K562 (cell line): ENCODE data around the gene WIPF1. TPM values are rescaled to one million over a fixed set of nuclear protein-coding genes. Genes with fewer than 3 reads are reported as not detected.

Source experiments
- ATAC-seq: fragments of 200-7000 bp; cut with Tn5 transposase; 3 replicates; pipeline ENCODE4 v1.9.1; 2020; ENCODE audit warnings: moderate library complexity
- BruUV-seq: library from RNA; stranded (reverse); fragments of 400-500 nt; replicated peaks from 2 replicates; lab custom pipeline; 2021; lab: Mats Ljungman, UMichigan
- CTCF ChIA-PET: fragments of 300-600 bp; formaldehyde crosslinking; extraction: SDS; loops from one replicate; lab custom pipeline; 2021; ENCODE audit warnings: low intra/inter-chr PET ratio; lab: Yijun Ruan, JAX
- POLR2A ChIA-PET: fragments of 300-600, 350-650 bp; sonication (Branson Sonifier 250); formaldehyde crosslinking; extraction: SDS; loops from one replicate; lab custom pipeline; 2021; ENCODE audit warnings: antibody characterized with exemption, inconsistent platforms; lab: Yijun Ruan, JAX
- DNase-seq, 4 experiments: peaks; one replicate each; pipeline versions ENCODE4 v3.0.0 to v3.0.0-alpha.2; 2011 to 2018; ENCODE audit warnings: low spot score in 3 of 4, mixed read lengths in 3 of 4; ENCODE audit errors: extremely low read depth in 1 of 4
- FAIRE-seq: peaks from 2 replicates; lab custom pipeline; 2011; peaks lifted over from hg19 to GRCh38; lab: Jason Lieb, UNC
- H2AFZ ChIP-seq: 2 replicates; pipeline ENCODE4 v1.6.0; 2011; ENCODE audit warnings: low read depth, low read length, control low read depth, inconsistent platforms
- H3K27ac ChIP-seq: fragments of 200-600 bp; 3 replicates; pipeline ENCODE4 v1.8.0; 2011; ENCODE audit warnings: low read depth, mild to moderate bottlenecking, control low read depth, inconsistent platforms, low read length, moderate library complexity, mixed read lengths; ENCODE audit errors: extremely low read depth
- H3K27me3 ChIP-seq, 2 experiments: fragments of 300-600 bp in 1 of 2; 2 replicates in 1 of 2; 3 replicates in 1 of 2; pipeline versions ENCODE4 v1.6.0 to v1.8.0; 2011; ENCODE audit warnings: inconsistent platforms in 2 of 2, low read length in 2 of 2, mild to moderate bottlenecking in 1 of 2, mixed read lengths in 1 of 2, moderate library complexity in 1 of 2; ENCODE audit not compliant: control insufficient read depth in 2 of 2, insufficient read depth in 2 of 2
- H3K36me3 ChIP-seq: fragments of 300-600 bp; 3 replicates; pipeline ENCODE4 v1.8.0; 2011; ENCODE audit warnings: mild to moderate bottlenecking, low read length, inconsistent platforms; ENCODE audit not compliant: control insufficient read depth, insufficient read depth
- H3K4me1 ChIP-seq, 2 experiments: fragments of 200-600 bp in 1 of 2; replicated peaks in 1 of 2; 2 replicates in 1 of 2; 3 replicates in 1 of 2; pipeline versions ENCODE4 v1.5.1 to v1.8.0; 2011; ENCODE audit warnings: inconsistent platforms in 2 of 2, low read length in 2 of 2, mild to moderate bottlenecking in 1 of 2, mixed read lengths in 1 of 2, moderate library complexity in 1 of 2; ENCODE audit not compliant: control insufficient read depth in 2 of 2, insufficient read depth in 2 of 2
- H3K4me2 ChIP-seq: 2 replicates; pipeline ENCODE4 v1.6.1; 2011; ENCODE audit warnings: low read length, control low read depth, inconsistent platforms, mixed read lengths; ENCODE audit not compliant: insufficient read depth
- H3K4me3 ChIP-seq: fragments of 200-600 bp; sonication (generic), shearing (Covaris generic); 2 replicates; pipeline ENCODE4 v1.5.1; 2016; ENCODE audit warnings: control low read depth, inconsistent platforms
- H3K79me2 ChIP-seq: fragments of 200-600 bp; 3 replicates; pipeline ENCODE4 v1.8.0; 2011; ENCODE audit warnings: low read length, inconsistent platforms; ENCODE audit not compliant: control insufficient read depth, insufficient read depth
- H3K9ac ChIP-seq, 2 experiments: 2 replicates each; pipeline versions ENCODE4 v1.6.0 to v1.6.1; 2011; ENCODE audit warnings: low read depth in 2 of 2, low read length in 2 of 2, control low read depth in 1 of 2, inconsistent platforms in 1 of 2, mild to moderate bottlenecking in 1 of 2, mixed read lengths in 1 of 2; ENCODE audit not compliant: insufficient read depth in 1 of 2
- H3K9me1 ChIP-seq: one replicate; pipeline ENCODE4 v1.6.0; 2011; ENCODE audit warnings: inconsistent platforms, mild to moderate bottlenecking, low read length, moderate library complexity; ENCODE audit not compliant: control insufficient read depth, insufficient read depth
- H3K9me3 ChIP-seq: replicated peaks from 2 replicates; pipeline ENCODE4 v1.5.1; 2011; ENCODE audit warnings: low read depth, low read length, inconsistent platforms; ENCODE audit not compliant: control insufficient read depth, insufficient read depth
- H4K20me1 ChIP-seq: replicated peaks from 2 replicates; pipeline ENCODE4 v1.6.1; 2011; ENCODE audit warnings: low read length, inconsistent platforms, mixed read lengths; ENCODE audit not compliant: control insufficient read depth, insufficient read depth
- NFIC ChIP-seq: fragments of 450-650 bp; IDR thresholded peaks from 2 replicates; pipeline ENCODE4 v1.6.1; 2017; ENCODE audit warnings: mild to moderate bottlenecking, inconsistent platforms
- POLR2B ChIP-seq: fragments of 450-650 bp; IDR thresholded peaks from 2 replicates; pipeline ENCODE4 v1.6.1; 2018; ENCODE audit warnings: low read depth; ENCODE audit not compliant: partially characterized antibody
- ZNF707 ChIP-seq: fragments of 250-450 bp; sonication (Bioruptor Pico); conservative IDR thresholded peaks from 2 replicates; pipeline ENCODE4 v1.8.0; 2022; ENCODE audit warnings: inconsistent platforms, mild to moderate bottlenecking, moderate library complexity
- WGBS: fragments of 100-300 bp; shearing (Covaris generic); methylation state at CpG from one replicate; pipeline ENCODE4 v1.1.6; 2016; ENCODE audit warnings: low coverage, mixed read lengths; ENCODE audit not compliant: insufficient coverage; ENCODE audit errors: missing lambda C conversion rate; 5-methylcytosine and 5-hydroxymethylcytosine counted together
- in situ Hi-C: fragments of 300-500 bp; cut with MboI; formaldehyde crosslinking; loops from 4 replicates; pipeline ENCODE4 v1.15.0; 2018; ENCODE audit warnings: inconsistent platforms, mixed read lengths
- intact Hi-C: fragments of 100-400 bp; cut with micrococcal nuclease; formaldehyde crosslinking; loops from 2 replicates; pipeline ENCODE4 v1.14.2; 2022
- polyA plus RNA-seq, 8 experiments: library from polyadenylated mRNA; depleted of rRNA in 4 of 8; stranded (reverse) in 5 of 8; unstranded in 3 of 8; fragments of >200 nt; fragmentation: Nextera tagmentation in 2 of 8; fragmentation: Illumina TruSeq in 1 of 8; extraction: Ambion mirVana in 2 of 8; extraction: Trizol in 1 of 8; gene quantifications; 2 replicates each; pipeline versions ENCODE4 v1.2.1 to v1.2.3, GENCODE V29; 2011 to 2014; ENCODE audit warnings: inconsistent platforms in 1 of 8, missing spikeins in 1 of 8
- total RNA-seq, 7 experiments: library from RNA; depleted of rRNA in 6 of 7; stranded (reverse); fragments of >200 nt in 6 of 7; fragmentation: Illumina TruSeq in 2 of 7; extraction: Trizol in 2 of 7; gene quantifications; 2 replicates each; pipeline versions ENCODE4 v1.2.1 to v1.2.3, GENCODE V29; 2011 to 2021; ENCODE audit warnings: low replicate concordance in 1 of 7

WIPF1 gene
- total and polyA plus RNA-seq, 9 of the 15 experiments (the other 6 are each of a cell fraction or from before 2014, with no cell fraction given): 0.54 to 4.9 (median 2.4) TPM

DNA sequence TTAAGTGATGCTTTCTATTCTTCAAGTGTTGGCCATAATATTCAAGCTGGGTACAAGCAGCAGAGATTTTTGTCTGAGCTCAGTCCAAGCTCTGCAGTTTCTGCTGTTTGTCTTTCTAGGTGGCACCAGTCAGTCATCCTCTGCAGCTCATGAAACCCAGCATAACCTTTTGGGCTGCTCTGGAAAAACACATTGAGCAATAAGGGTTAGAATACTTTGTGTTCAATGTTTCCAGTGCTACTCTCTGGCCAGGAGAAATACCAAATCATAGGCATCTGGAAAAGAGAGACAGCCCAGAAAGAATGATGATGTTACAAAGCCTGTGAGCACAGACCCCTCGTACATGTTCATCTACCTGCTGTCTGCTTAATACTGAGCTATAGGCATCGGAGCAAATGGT lies 19.5 kb upstream of the WIPF1 start:
- intact Hi-C loops: no loop called here
- CTCF ChIA-PET: no interaction called here
- Histone ChIP-seq H3K4me1 (no peaks in the 10 kb centered on the region; a peak in 1 of 5 replicates), H3K9me1 (peaks cover 2% of the 10 kb centered on the region), H3K4me2 (no peak overlapping the region), H3K9ac (no peak overlapping the region), H3K36me3 (no peaks in the 10 kb centered on the region), H3K4me3 (no peak overlapping the region), H3K79me2 (no peaks in the 10 kb centered on the region)
- FAIRE-seq: no peak
- in situ Hi-C loops: no loop called here
- no peak for ATAC-seq
- WGBS: 20% methylated on average over 2 of the region's 2 CpGs
- no peak for TF ChIP-seq ZNF707 (CRISPR knock-in tag)
- TF ChIP-seq, all 486 proteins: peak for 0
- Histone ChIP-seq H3K27me3 (no peaks in the 10 kb centered on the region; a peak in 1 of 5 replicates), H3K27ac (no peak overlapping the region), H2AFZ (no peak overlapping the region), H4K20me1 (no peaks in the 10 kb centered on the region), H3K9me3 (no peaks in the 10 kb centered on the region)
- no TSS peak for BruUV-seq
- DNase-seq: no peak
- POLR2A ChIA-PET: interaction anchor here (1.0 kb wide), 1 partner anchor 8 kb away, joined by 3 read pairs; no protein-coding TSS in a partner anchor

DNA sequence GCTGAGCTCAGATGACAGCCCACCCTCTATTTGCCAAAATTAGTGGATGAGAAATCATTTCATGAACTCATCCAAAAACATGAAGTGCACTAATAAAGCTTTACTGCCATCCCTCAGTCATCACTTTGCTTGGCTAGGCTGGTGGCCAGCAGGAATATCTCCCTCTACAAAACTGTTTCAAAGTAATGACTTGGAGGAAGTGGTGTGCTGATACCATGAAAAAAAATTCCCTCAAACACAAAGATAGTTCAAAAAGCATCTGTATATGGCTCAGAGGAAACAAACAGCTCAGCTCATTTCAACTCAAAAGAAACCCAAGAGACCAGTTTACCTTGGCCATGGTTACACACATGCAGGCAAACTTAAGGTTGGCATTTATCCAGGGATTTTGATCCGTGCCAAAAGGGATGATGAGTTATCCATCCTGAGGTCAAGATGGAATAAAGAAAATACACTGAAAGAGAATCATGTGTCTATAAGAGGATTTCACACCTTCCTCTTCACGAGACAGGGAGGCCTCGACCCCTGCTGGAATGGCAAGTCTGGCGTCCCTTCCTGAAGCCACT lies 18.4 kb upstream of the WIPF1 start:
- in situ Hi-C loops: no loop called here
- POLR2A ChIA-PET: interaction anchor here (0.7 kb wide), 1 partner anchor 13 kb away, joined by 3 read pairs; no protein-coding TSS in a partner anchor
- Histone ChIP-seq H3K9me3 (no peaks in the 10 kb centered on the region), H4K20me1 (no peaks in the 10 kb centered on the region), H3K4me3 (no peak overlapping the region), H3K9ac (no peak overlapping the region)
- 10% methylated on average over 4 of the region's 4 CpGs for WGBS
- FAIRE-seq: no peak
- TF ChIP-seq POLR2B (no peak), NFIC (0 out of 2 replicates have a peak, but pooled peaks have one; percentile 7)
- TF ChIP-seq, all 486 proteins: peak for 1
- Histone ChIP-seq H3K27ac (no peak overlapping the region), H3K4me2 (no peak overlapping the region), H3K36me3 (no peaks in the 10 kb centered on the region), H3K79me2 (no peaks in the 10 kb centered on the region), H2AFZ (no peak overlapping the region), H3K27me3 (no peaks in the 10 kb centered on the region; a peak in 1 of 5 replicates), H3K9me1 (peaks cover 2% of the 10 kb centered on the region), H3K4me1 (no peaks in the 10 kb centered on the region; a peak in 1 of 5 replicates)
- no peak for DNase-seq
- intact Hi-C loops: no loop called here
- no TSS peak for BruUV-seq
- CTCF ChIA-PET: interaction anchor here (0.7 kb wide), 1 partner anchor 13 kb away, joined by 3 read pairs; no protein-coding TSS in a partner anchor
- no peak for ATAC-seq
